GM18526 (cell line): Measurements from ENCODE around the gene MEF2B.
A peak's percentile ranks its signal among the peaks of the same experiment; 100 is the strongest.

Experiments used
- POLR2A ChIP-seq: IDR thresholded peaks from 3 replicates; pipeline ENCODE4 v1.6.1; 2011; ENCODE audit not compliant: insufficient read length; ENCODE audit errors: extremely low read depth

Gene MEF2B

GRCh38 chr19:19204181-19204580 is 34.1 kb upstream of the MEF2B start:
- TF ChIP-seq POLR2A = no peak

DNA sequence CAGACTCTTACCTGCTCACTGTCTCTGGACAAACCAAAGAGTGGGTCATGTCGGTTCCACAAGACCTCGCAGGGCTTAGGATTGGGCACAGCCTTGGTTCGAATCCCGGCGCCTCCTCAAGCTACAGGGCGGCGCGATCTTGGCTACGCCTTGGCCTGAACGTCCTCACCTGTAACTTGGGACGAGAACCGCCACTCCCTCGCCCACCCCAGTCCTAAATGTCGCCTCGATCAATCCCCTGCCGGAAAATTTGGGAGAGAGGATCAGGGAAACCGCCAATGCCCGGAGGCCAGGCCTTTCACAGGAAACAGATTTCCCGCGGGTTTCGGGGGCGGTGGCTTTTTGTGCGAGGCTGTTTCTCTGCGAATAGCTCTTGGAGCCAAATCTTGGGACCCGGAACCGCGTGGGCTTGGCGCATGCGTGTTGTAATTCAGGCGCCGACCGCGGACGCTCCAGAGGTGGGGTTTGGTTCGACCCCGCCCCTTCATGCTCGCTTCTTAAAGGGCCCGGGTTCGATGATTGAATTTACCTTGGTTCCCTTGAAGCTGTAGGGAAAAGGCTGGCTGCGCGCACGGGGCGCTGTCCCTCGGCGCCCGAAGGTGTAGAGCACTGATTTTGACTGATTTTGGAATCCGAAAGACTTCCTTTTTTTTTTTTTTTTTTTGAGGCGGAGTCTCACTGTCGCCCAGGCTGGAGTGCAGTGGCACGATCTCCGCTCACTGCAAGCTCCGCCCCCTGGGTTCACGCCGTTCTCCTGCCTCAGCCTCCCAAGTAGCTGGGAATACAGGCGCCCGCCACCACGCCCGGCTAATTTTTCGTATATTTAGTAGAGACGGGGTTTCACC is 33.2 kb upstream of the MEF2B start, which contains the start of gene NR2C2AP:
TSS of gene NR2C2AP (minus strand) at position 403 of the 845 bp plus-strand sequence. CDS start at position 49, 354 bp downstream.
- peak; percentile 55 for TF ChIP-seq POLR2A

DNA sequence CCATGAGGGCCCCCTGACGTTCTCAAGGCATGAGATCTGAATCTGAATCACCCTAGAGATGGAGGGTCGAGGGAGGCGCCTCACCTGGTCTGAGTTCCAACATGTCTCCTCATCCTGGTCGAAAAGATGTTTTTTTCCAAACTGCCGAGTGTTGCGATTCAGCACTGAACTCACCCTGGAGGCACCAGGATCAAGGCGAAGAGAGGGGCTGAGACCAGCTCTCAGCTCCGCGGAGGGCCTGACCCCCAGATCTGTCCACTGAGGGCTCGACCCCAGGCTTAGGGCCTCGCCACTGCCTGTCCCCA is 32.6 kb upstream of the MEF2B start:
- no peak for TF ChIP-seq POLR2A

GRCh38 chr19:19201697-19202630 is 31.9 kb upstream of the MEF2B start:
- TF ChIP-seq POLR2A = no peak

GRCh38 chr19:19193926-19194325 is 23.9 kb upstream of the MEF2B start:
- no peak for TF ChIP-seq POLR2A

GRCh38 chr19:19192910-19193423 is 22.9 kb upstream of the MEF2B start:
- peak; percentile 57 for TF ChIP-seq POLR2A

- TF ChIP-seq POLR2A = peak; percentile 76
These were observed 22.2 kb upstream of the MEF2B start, which contains the start of the genes BORCS8 and RFXANK for GRCh38 chr19:19192078-19192882. Gene BORCS8 (minus strand): TSS chr19:19192152. CDS start chr19:19192117, 35 bp downstream. Gene RFXANK (plus strand): TSS chr19:19192258. CDS start chr19:19193947, 1,689 bp downstream.

- TF ChIP-seq POLR2A = no peak
These were observed 21.7 kb upstream of the MEF2B start for GRCh38 chr19:19191768-19192077.

DNA sequence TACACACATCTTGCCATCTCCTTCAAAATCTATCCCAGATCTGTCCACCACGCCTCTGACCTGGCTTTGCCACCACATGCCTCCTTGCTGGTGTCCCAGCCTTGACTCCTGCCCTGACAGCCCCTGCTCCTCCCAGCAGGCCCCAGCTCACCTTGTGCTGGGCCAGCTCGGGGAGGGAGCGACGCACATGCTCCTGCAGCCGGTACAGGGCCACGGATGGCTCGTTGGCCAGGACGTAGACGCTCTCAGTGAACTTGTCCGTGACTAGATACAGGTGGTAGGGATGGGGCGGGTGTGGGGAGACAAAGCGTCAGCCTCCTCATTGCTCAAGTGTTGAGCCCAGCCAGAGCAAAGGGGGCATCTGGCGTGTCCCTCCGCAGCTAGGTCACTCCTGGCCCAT is 16.7 kb upstream of the MEF2B start:
- no peak for TF ChIP-seq POLR2A

GRCh38 chr19:19185853-19186740 is 16.0 kb upstream of the MEF2B start:
- no peak for TF ChIP-seq POLR2A

- no peak for TF ChIP-seq POLR2A
These were observed 11.5 kb upstream of the MEF2B start for GRCh38 chr19:19181488-19181998.

- no peak for TF ChIP-seq POLR2A
These were observed 9.7 kb upstream of the MEF2B start for GRCh38 chr19:19179548-19180441.

- no peak for TF ChIP-seq POLR2A
These were observed 6.9 kb upstream of the MEF2B start for GRCh38 chr19:19176950-19177349.
